Suprapubic skin (tissue), 4 donors: ENCODE results near the gene INSC.

Experiments
- EP300 ChIP-seq: sonication (generic); formaldehyde crosslinking; IDR thresholded peaks from one replicate; pipeline ENCODE4 v1.6.1; 2017; ENCODE audit warnings: antibody characterized with exemption
- POLR2A ChIP-seq, 2 donors: fragments of 450-650 bp; IDR thresholded peaks; one replicate each; pipeline ENCODE4 v1.6.1; 2017; ENCODE audit warnings: antibody characterized with exemption in 2 of 2, mild to moderate bottlenecking in 2 of 2, moderate library complexity in 2 of 2
- POLR2AphosphoS5 ChIP-seq, 3 donors: sonication (generic); formaldehyde crosslinking; IDR thresholded peaks; one replicate each; pipeline ENCODE4 v1.6.1; 2017; ENCODE audit warnings: antibody characterized with exemption in 3 of 3
- TF ChIP-seq, protein P1 (sequence below), 2 donors: fragments of 200-600 bp in 1 of 2; fragments of 450-650 bp in 1 of 2; sonication (generic) in 1 of 2; IDR thresholded peaks; one replicate each; pipeline ENCODE4 v1.5.1; 2016 to 2019; ENCODE audit warnings: antibody characterized with exemption in 2 of 2, mild to moderate bottlenecking in 1 of 2, moderate library complexity in 1 of 2

DNA sequence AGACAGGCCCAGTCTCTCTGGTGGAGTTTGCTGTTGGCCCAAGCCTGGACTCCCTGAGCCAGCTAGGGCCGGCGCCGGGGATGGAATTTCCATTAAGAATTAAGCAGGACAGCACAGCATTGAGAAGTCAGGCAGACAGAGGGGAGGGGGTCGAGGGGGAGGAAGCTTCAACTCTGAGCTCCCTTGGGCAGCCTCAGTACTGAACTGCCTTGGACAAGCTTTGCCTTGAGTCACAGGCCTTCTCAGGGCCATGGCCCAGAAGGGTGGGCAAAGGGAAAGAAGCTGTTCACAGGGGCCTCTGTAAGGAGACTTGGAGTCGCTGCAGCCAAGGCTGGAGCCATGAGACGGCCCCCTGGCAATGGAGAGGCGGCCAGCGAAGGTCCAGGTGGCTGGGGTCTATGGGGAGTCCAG lies 2.6 kb upstream of the INSC start:
- TF ChIP-seq, protein P1, sequence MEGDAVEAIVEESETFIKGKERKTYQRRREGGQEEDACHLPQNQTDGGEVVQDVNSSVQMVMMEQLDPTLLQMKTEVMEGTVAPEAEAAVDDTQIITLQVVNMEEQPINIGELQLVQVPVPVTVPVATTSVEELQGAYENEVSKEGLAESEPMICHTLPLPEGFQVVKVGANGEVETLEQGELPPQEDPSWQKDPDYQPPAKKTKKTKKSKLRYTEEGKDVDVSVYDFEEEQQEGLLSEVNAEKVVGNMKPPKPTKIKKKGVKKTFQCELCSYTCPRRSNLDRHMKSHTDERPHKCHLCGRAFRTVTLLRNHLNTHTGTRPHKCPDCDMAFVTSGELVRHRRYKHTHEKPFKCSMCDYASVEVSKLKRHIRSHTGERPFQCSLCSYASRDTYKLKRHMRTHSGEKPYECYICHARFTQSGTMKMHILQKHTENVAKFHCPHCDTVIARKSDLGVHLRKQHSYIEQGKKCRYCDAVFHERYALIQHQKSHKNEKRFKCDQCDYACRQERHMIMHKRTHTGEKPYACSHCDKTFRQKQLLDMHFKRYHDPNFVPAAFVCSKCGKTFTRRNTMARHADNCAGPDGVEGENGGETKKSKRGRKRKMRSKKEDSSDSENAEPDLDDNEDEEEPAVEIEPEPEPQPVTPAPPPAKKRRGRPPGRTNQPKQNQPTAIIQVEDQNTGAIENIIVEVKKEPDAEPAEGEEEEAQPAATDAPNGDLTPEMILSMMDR (IDR thresholded peaks at IDR 0.05), result no peak
- TF ChIP-seq POLR2AphosphoS5 (IDR thresholded peaks at IDR 0.05) (no peak), EP300 (no peak), POLR2A (IDR thresholded peaks at IDR 0.05) (no peak)
